ENCODE data around the gene SLC8A2.

The SLC8A2 gene

GRCh38 chr19:47459477-47459876 lies 12.2 kb downstream of the SLC8A2 start:
- DNase-seq (ENCODE audit: low spot score), result no peak

GRCh38 chr19:47458672-47459071 lies 13.0 kb downstream of the SLC8A2 start:
- no peak for DNase-seq (ENCODE audit: low spot score)

GRCh38 chr19:47456721-47457474 lies 14.8 kb downstream of the SLC8A2 start:
- no peak for DNase-seq (ENCODE audit: low spot score)

- DNase-seq (ENCODE audit: low spot score), result no peak
Measured at GRCh38 chr19:47450478-47450877, 21.2 kb downstream of the SLC8A2 start.

GRCh38 chr19:47448360-47448727 lies 23.3 kb downstream of the SLC8A2 start:
- DNase-seq (ENCODE audit: low spot score), result no peak

GRCh38 chr19:47447470-47448359 lies 24.0 kb downstream of the SLC8A2 start:
- peak; percentile 96 for DNase-seq (ENCODE audit: low spot score)

- DNase-seq (ENCODE audit: low spot score), result peak; percentile 86
Measured at GRCh38 chr19:47446534-47447469, 24.9 kb downstream of the SLC8A2 start.

GRCh38 chr19:47445937-47446402 lies 25.7 kb downstream of the SLC8A2 start:
- DNase-seq (ENCODE audit: low spot score), result no peak

GRCh38 chr19:47445527-47445926 lies 26.2 kb downstream of the SLC8A2 start:
- DNase-seq (ENCODE audit: low spot score), result no peak

- no peak for DNase-seq (ENCODE audit: low spot score)
Measured at GRCh38 chr19:47444388-47444821, 27.3 kb downstream of the SLC8A2 start.

- DNase-seq (ENCODE audit: low spot score), result no peak
Measured at GRCh38 chr19:47443331-47443730, 28.4 kb downstream of the SLC8A2 start.

GRCh38 chr19:47438793-47439220 lies 32.9 kb downstream of the SLC8A2 start:
- no peak for DNase-seq (ENCODE audit: low spot score)

GRCh38 chr19:47437500-47437899 lies 34.2 kb downstream of the SLC8A2 start:
- no peak for DNase-seq (ENCODE audit: low spot score)

- peak; percentile 53 for DNase-seq (ENCODE audit: low spot score)
Measured at GRCh38 chr19:47436712-47437401, 34.8 kb downstream of the SLC8A2 start.

GRCh38 chr19:47435883-47436417 lies 35.7 kb downstream of the SLC8A2 start:
- DNase-seq (ENCODE audit: low spot score), result no peak

GRCh38 chr19:47435196-47435595 lies 36.5 kb downstream of the SLC8A2 start:
- no peak for DNase-seq (ENCODE audit: low spot score)

GRCh38 chr19:47434088-47434487 lies 37.6 kb downstream of the SLC8A2 start:
- DNase-seq (ENCODE audit: low spot score), result no peak

- DNase-seq (ENCODE audit: low spot score), result no peak
Measured at GRCh38 chr19:47433121-47433520, 38.6 kb downstream of the SLC8A2 start.

- no peak for DNase-seq (ENCODE audit: low spot score)
Measured at GRCh38 chr19:47432499-47432898, 39.2 kb downstream of the SLC8A2 start.

GRCh38 chr19:47432091-47432490 lies 39.6 kb downstream of the SLC8A2 start:
- DNase-seq (ENCODE audit: low spot score), result no peak
